OCI-LY1 (cell line): Measurements from ENCODE around the gene RUBCN.
"Not testable (repeated sequence)": the region's sequence is repeated elsewhere in the genome, so short reads cannot be mapped to it uniquely, and the experiment has no call there.

ENCODE experiments used
- H2AFZ ChIP-seq: fragments of 200-600 bp; sonication (generic), shearing (Covaris generic); 2 replicates; pipeline ENCODE4 v1.6.0; 2014; ENCODE audit warnings: antibody characterized with exemption, mild to moderate bottlenecking, low read length
- H3F3A ChIP-seq: fragments of 200-600 bp; sonication (generic), shearing (Covaris generic); 2 replicates; pipeline ENCODE4 v1.6.0; 2014; ENCODE audit warnings: mild to moderate bottlenecking, antibody characterized with exemption, low read length, moderate library complexity; ENCODE audit not compliant: insufficient read depth
- H3K27ac ChIP-seq: fragments of 200-600 bp; sonication (generic); 2 replicates; pipeline ENCODE4 v1.5.1; 2014; ENCODE audit warnings: low read length, mixed run types, mild to moderate bottlenecking, low read depth; ENCODE audit not compliant: poor library complexity, severe bottlenecking
- H3K27me3 ChIP-seq: fragments of 200-600 bp; sonication (generic); 2 replicates; pipeline ENCODE4 v1.6.0; 2014; ENCODE audit warnings: antibody characterized with exemption, mild to moderate bottlenecking, low read length, moderate library complexity; ENCODE audit not compliant: insufficient read depth
- H3K36me3 ChIP-seq: fragments of 200-600 bp; sonication (generic); 2 replicates; pipeline ENCODE4 v1.6.1; 2014; ENCODE audit warnings: mild to moderate bottlenecking, antibody characterized with exemption, low read length, moderate library complexity, mixed read lengths; ENCODE audit not compliant: insufficient read depth
- H3K4me1 ChIP-seq: fragments of 200-600 bp; sonication (generic); 2 replicates; pipeline ENCODE4 v1.5.1; 2014; ENCODE audit warnings: mild to moderate bottlenecking, low read length, moderate library complexity; ENCODE audit not compliant: insufficient read depth, severe bottlenecking
- H3K4me2 ChIP-seq: fragments of 200-600 bp; sonication (generic), shearing (Covaris generic); 2 replicates; pipeline ENCODE4 v1.6.1; 2014; ENCODE audit warnings: low read length
- H3K4me3 ChIP-seq: fragments of 200-600 bp; sonication (generic); 2 replicates; pipeline ENCODE4 v1.5.1; 2014; ENCODE audit warnings: low read length, low read depth, mild to moderate bottlenecking, mixed read lengths; ENCODE audit not compliant: poor library complexity, severe bottlenecking
- H3K79me2 ChIP-seq: fragments of 200-600 bp; shearing (Covaris generic); 2 replicates; pipeline ENCODE4 v1.6.1; 2016; ENCODE audit warnings: mixed run types, low read length, mixed read lengths; ENCODE audit not compliant: insufficient read depth
- H3K9ac ChIP-seq: fragments of 200-600 bp; sonication (generic), shearing (Covaris generic); 2 replicates; pipeline ENCODE4 v1.6.1; 2014; ENCODE audit warnings: mild to moderate bottlenecking, low read length, mixed read lengths
- H3K9me2 ChIP-seq: fragments of 200-600 bp; sonication (generic), shearing (Covaris generic); 2 replicates; pipeline ENCODE4 v1.6.1; 2014; ENCODE audit warnings: low read depth, mild to moderate bottlenecking, low read length, mixed read lengths
- H3K9me3 ChIP-seq: fragments of 200-600 bp; shearing (Covaris generic); 2 replicates; pipeline ENCODE4 v1.6.1; 2014; ENCODE audit warnings: low read length, mixed read lengths
- H4K20me1 ChIP-seq: fragments of 200-600 bp; sonication (generic), shearing (Covaris generic); 2 replicates; pipeline ENCODE4 v1.6.0; 2016; ENCODE audit warnings: mild to moderate bottlenecking, low read length; ENCODE audit not compliant: insufficient read depth
- CTCF ChIP-seq: fragments of 200-600 bp; sonication (generic), shearing (Covaris generic); IDR thresholded peaks from 2 replicates; pipeline ENCODE4 v1.5.1; 2017; ENCODE audit warnings: mild to moderate bottlenecking, antibody characterized with exemption, low read length, moderate library complexity, mixed read lengths

Gene RUBCN

GRCh38 chr3:197631989-197632388 lies 104.7 kb downstream of the RUBCN start:
- not testable (repeated sequence) for H3F3A ChIP-seq, H3K4me2 ChIP-seq, H2AFZ ChIP-seq, H3K4me3 ChIP-seq, H3K9me2 ChIP-seq, H3K9ac ChIP-seq, H3K27me3 ChIP-seq, H3K36me3 ChIP-seq, H4K20me1 ChIP-seq, H3K27ac ChIP-seq, H3K79me2 ChIP-seq, H3K9me3 ChIP-seq
- TF ChIP-seq CTCF = peak; percentile 32; the same call in 1 of the 2 replicates
- H3K4me1 ChIP-seq = peaks cover 11% of the 10 kb centered on the region

- H3K79me2 ChIP-seq, H3K4me2 ChIP-seq, H3K27ac ChIP-seq, H3K27me3 ChIP-seq, H4K20me1 ChIP-seq, H3K9me2 ChIP-seq, H3K36me3 ChIP-seq, H3K9ac ChIP-seq, H2AFZ ChIP-seq, H3K4me3 ChIP-seq, H3F3A ChIP-seq, H3K9me3 ChIP-seq: not testable (repeated sequence)
- H3K4me1 ChIP-seq = peaks cover 15% of the 10 kb centered on the region
These were observed 105.9 kb downstream of the RUBCN start for GRCh38 chr3:197630766-197631165.

DNA sequence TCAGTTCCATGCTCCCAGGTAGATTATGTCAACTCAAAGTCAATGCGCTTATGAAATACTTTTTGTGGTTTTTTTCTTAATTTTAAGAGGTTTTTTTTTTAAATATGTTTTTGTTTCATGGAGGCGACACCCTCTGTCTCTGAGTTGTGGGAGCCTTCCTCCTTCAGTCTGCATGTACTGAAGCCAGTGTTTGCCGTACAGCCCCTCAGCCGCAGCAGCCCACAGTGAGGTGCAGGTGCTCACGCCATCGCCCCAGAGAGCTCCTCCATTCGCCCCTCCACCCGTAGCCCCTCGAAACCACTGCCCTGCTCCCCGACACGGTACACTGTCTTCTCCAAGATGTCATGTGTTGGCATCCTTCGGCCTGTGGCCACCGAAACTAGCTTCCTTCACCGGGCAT lies 107.4 kb downstream of the RUBCN start:
- not testable (repeated sequence) for H3K79me2 ChIP-seq, H4K20me1 ChIP-seq, H2AFZ ChIP-seq, H3K36me3 ChIP-seq, H3K4me3 ChIP-seq, H3K27me3 ChIP-seq, H3K9me2 ChIP-seq, H3K9me3 ChIP-seq, H3K4me2 ChIP-seq, H3F3A ChIP-seq, H3K9ac ChIP-seq
- Histone ChIP-seq H3K4me1 (peaks cover 15% of the 10 kb centered on the region), H3K27ac (peak overlapping the region; percentile 23)

GRCh38 chr3:197627772-197628523 lies 108.8 kb downstream of the RUBCN start:
- Histone ChIP-seq H3K9ac (peak overlapping the region; percentile 84), H3K4me3 (peak overlapping the region; percentile 75), H3K27ac (peak overlapping the region; percentile 3), H3K4me1 (peaks cover 15% of the 10 kb centered on the region), H3K4me2 (peak overlapping the region; percentile 83)
- not testable (repeated sequence) for H3F3A ChIP-seq, H3K36me3 ChIP-seq, H3K9me3 ChIP-seq, H4K20me1 ChIP-seq, H3K27me3 ChIP-seq, H3K9me2 ChIP-seq, H2AFZ ChIP-seq, H3K79me2 ChIP-seq

- not testable (repeated sequence) for H4K20me1 ChIP-seq, H2AFZ ChIP-seq, H3K27ac ChIP-seq, H3K9me2 ChIP-seq, H3K9me3 ChIP-seq, H3K36me3 ChIP-seq, H3F3A ChIP-seq, H3K27me3 ChIP-seq, H3K79me2 ChIP-seq
- H3K4me3 ChIP-seq = peak overlapping the region; percentile 75
- peaks cover 15% of the 10 kb centered on the region for H3K4me1 ChIP-seq
- H3K9ac ChIP-seq = peak overlapping the region; percentile 84
- peak overlapping the region; percentile 57 for H3K4me2 ChIP-seq
These were observed 109.4 kb downstream of the RUBCN start for GRCh38 chr3:197627158-197627771.

- not testable (repeated sequence) for H4K20me1 ChIP-seq, H3K9me2 ChIP-seq, H3F3A ChIP-seq, H3K27ac ChIP-seq, H3K9me3 ChIP-seq, H3K27me3 ChIP-seq, H2AFZ ChIP-seq, H3K36me3 ChIP-seq, H3K79me2 ChIP-seq
- peaks cover 15% of the 10 kb centered on the region for H3K4me1 ChIP-seq
- peak overlapping the region; percentile 75 for H3K4me3 ChIP-seq
- H3K9ac ChIP-seq = peak overlapping the region; percentile 84; the same call in 1 of the 2 replicates
- peak overlapping the region; percentile 57 for H3K4me2 ChIP-seq
These were observed 110.1 kb downstream of the RUBCN start for GRCh38 chr3:197626404-197627157.
